ENCODE measurements around the gene DNAH11.
"Not testable (repeated sequence)": the region's sequence is repeated elsewhere in the genome, so short reads cannot be mapped to it uniquely, and the experiment has no call there.

The DNAH11 gene

GRCh38 chr7:21805791-21806190, 263.0 kb downstream of the DNAH11 start:
- no peak for DNase-seq

GRCh38 chr7:21806388-21806787, 263.5 kb downstream of the DNAH11 start:
- DNase-seq: no peak

- no peak for DNase-seq
Measured at GRCh38 chr7:21819048-21819447, 276.2 kb downstream of the DNAH11 start.

GRCh38 chr7:21828841-21829240, 286.0 kb downstream of the DNAH11 start:
- DNase-seq: no peak

GRCh38 chr7:21829731-21830130, 286.9 kb downstream of the DNAH11 start:
- no peak for DNase-seq

- DNase-seq: no peak
Measured at GRCh38 chr7:21844742-21845141, 301.9 kb downstream of the DNAH11 start.

GRCh38 chr7:21850531-21851285, 307.9 kb downstream of the DNAH11 start:
- no peak for DNase-seq

- no peak for DNase-seq
Measured at GRCh38 chr7:21851559-21851967, 308.7 kb downstream of the DNAH11 start.

GRCh38 chr7:21865631-21866204, 322.9 kb downstream of the DNAH11 start:
- not testable (repeated sequence) for DNase-seq

GRCh38 chr7:21866731-21867130, 323.9 kb downstream of the DNAH11 start:
- DNase-seq: no peak

GRCh38 chr7:21867226-21867625, 324.4 kb downstream of the DNAH11 start:
- DNase-seq: no peak

GRCh38 chr7:21867816-21868575, 325.2 kb downstream of the DNAH11 start:
- no peak for DNase-seq

GRCh38 chr7:21868576-21868850, 325.7 kb downstream of the DNAH11 start:
- DNase-seq: no peak

- no peak for DNase-seq
Measured at GRCh38 chr7:21869785-21870402, 327.1 kb downstream of the DNAH11 start.

- no peak for DNase-seq
Measured at GRCh38 chr7:21883069-21883468, 340.2 kb downstream of the DNAH11 start.

GRCh38 chr7:21883501-21883900, 340.7 kb downstream of the DNAH11 start:
- not testable (repeated sequence) for DNase-seq

- DNase-seq: no peak
Measured at GRCh38 chr7:21884496-21884895, 341.7 kb downstream of the DNAH11 start.

GRCh38 chr7:21886396-21886795, 343.6 kb downstream of the DNAH11 start:
- DNase-seq: no peak

- DNase-seq: no peak
Measured at GRCh38 chr7:21887353-21887752, 344.5 kb downstream of the DNAH11 start.

- DNase-seq: no peak
Measured at GRCh38 chr7:21887779-21888178, 344.9 kb downstream of the DNAH11 start.

- DNase-seq: no peak
Measured at GRCh38 chr7:21891291-21891690, 348.5 kb downstream of the DNAH11 start.

GRCh38 chr7:21893401-21893800, 350.6 kb downstream of the DNAH11 start:
- DNase-seq: no peak

GRCh38 chr7:21898265-21898930, 355.6 kb downstream of the DNAH11 start:
- no peak for DNase-seq

All from SHP77 treated with DMSO at 0.1 percent for 48 hours (cell line).